Activated CD4-positive, alpha-beta T cell treated with anti-CD3 and anti-CD28 coated beads, Interleukin-2, amount 50 U/mL, for 24 hours (primary cell): ENCODE measurements around the gene ETV7.

Experiments used
- DNase-seq, 2 donors: peaks; one replicate each; pipeline ENCODE4 v3.0.0-alpha.2; 2020; ENCODE audit warnings: low read depth in 1 of 2, low spot score in 1 of 2

ETV7 gene

DNA sequence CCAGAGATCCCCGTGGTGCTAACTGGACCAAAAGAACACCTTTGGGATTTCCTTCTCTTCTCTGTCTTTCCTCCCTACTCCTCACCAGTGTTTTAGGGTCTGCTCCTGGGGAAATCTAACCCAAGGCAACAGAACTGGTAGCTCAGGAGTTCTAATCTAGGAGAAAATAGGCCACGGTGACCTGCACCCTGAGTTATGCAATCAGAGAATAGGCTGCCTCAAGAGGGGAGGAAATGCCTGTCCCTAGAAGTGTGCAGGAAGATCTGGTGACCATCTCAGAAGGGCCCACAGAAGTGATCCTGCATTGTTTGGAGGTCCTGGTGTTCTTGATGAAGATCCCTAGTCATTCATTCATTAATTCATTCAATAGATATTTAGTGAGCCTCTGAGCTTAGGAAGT is 3.4 kb downstream of the ETV7 start:
- DNase-seq = no peak

GRCh38 chr6:36383606-36384005 is 3.9 kb downstream of the ETV7 start:
- no peak for DNase-seq

DNA sequence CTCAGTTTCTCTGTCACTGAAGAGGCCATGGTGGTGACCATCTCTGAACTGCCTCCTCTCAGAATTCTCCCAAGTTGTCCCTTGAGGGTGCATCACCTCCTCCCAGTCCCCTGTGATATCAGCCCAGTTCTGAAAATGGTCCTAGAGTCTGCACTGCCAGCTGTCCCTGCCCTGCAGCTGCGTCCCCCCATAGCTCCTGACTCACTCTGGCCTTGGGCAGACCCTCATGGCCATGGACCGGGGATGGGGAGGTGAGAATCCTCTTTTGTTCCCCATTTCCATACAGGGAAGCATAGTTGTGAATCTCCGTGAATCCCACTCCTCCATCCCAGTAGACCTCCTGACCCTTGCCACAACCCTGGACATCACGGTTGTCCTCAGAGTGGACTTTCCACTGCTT is 4.5 kb downstream of the ETV7 start:
- DNase-seq = no peak

- DNase-seq = no peak
Measured at GRCh38 chr6:36381502-36382389, 5.7 kb downstream of the ETV7 start.

- no peak for DNase-seq
Measured at GRCh38 chr6:36380166-36380565, 7.3 kb downstream of the ETV7 start.

DNA sequence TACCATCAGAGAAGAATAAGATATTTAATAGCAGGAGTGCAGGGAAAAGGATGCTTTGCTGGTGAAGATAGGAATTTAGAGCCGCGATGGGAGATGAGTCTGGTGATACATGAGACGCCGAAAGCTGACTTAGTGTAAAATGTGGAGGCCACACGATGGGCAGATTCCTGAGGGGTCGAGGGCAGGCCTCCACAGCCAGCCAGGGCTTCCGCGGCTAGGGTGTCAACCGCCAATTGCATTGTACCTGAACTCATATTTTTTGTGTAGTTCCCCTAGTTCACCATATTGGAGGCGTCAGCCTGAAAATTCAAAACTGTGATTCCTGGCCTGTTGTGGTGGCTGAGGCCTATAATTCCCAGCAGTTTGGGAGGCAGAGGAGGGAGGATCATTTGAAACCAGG is 8.5 kb downstream of the ETV7 start:
- DNase-seq = no peak

- no peak for DNase-seq
Measured at GRCh38 chr6:36378243-36378920, 9.1 kb downstream of the ETV7 start.

GRCh38 chr6:36377594-36377993 is 9.9 kb downstream of the ETV7 start:
- no peak for DNase-seq

GRCh38 chr6:36376742-36377141 is 10.7 kb downstream of the ETV7 start:
- DNase-seq = no peak

- DNase-seq = no peak
Measured at GRCh38 chr6:36376183-36376582, 11.3 kb downstream of the ETV7 start.

DNA sequence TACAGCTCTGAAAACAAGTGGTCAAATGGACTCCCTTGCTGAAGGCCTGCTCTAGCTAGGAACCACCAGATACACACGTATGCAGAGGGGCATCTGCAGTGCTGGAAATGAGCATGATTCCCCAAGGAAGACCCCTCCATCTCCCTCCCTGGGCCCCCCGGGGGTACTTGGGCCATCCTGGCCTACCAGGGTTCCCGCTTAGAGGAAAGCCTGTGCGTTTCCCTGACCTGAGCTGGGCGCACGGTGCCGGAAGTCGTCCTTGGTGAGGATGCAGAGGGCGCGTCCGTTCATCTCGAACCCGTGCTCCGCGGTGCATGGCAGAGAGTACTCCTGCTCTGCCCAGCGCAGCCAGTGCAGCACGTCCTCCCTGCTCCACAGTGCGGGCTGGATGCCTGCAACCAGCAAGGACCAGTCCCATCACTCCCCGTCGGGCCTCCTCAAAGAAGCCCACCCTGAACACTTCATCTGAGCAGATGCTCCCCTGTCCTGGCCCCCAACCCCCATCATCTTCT is 11.8 kb downstream of the ETV7 start:
- no peak for DNase-seq

DNA sequence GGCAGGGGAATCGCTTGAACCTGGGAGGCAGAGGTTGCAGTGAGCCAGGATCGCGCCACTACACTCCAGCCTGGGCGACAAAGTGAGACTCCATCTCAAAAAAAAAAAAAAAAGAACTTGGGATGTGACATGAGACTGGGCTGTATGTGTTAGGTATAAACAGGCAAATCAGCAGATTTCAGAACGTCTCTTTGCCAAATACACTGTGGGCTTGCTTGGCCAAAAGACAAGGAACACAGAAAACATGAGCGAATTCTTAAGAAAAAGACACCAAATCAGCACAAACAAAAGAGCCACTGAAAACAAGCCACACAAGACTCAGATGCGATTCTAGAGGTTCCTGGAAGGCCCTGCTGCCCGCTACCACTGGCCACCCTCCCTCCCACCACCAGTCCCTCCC is 12.5 kb downstream of the ETV7 start:
- no peak for DNase-seq

DNA sequence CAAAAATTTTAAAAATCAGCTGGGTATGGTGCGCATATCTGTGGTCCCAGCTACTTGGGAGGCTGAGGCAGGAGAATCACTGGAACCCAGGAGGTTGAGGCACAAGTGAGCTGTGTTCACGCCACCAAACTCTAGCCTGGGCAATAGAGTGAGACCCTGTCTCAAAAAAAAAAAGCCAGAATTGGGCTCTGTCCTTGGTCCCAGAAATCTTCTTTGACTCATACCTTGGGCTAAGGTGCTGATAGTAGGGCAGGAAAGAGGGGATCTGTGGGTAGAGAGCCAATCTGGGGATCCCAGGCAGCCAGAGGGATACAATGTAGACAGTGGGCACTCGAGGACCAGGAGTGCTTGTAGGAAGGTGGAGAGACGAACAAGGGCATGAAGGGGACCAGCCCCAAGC is 13.3 kb downstream of the ETV7 start:
- DNase-seq = no peak

DNA sequence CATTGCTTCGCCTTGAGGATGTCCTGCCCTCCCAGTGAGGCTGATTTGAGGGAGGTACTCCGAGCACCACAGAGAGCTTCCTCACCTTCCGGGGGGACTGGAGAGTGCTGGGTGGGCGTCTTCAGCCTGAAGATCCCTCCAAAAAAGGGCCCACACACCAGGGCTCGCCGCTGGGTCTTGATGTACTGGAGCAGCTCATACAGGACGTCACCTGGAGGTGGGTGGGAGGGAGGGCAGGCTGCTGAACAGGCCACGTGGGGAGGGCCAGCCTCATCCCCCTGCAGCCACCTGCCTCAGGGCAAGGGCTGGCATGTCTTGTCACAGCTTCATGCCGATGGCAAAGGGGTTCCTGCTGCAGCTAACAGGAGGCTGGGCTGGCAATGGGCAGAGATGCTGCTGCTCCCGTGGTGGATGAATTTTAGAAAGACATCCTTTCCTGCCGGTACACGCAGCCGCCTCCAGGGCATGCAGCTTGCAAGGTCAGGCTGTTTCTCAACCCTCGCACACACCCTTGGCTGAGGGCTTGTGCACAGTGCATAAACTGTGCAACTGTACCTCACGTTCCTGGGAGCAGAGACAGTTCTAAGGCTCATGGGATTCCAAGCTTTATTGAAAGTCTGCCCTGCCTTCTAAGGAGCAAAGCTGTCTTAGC is 14.0 kb downstream of the ETV7 start:
- no peak for DNase-seq

- DNase-seq = no peak
Measured at GRCh38 chr6:36372088-36372487, 15.4 kb downstream of the ETV7 start.

- no peak for DNase-seq
Measured at GRCh38 chr6:36371211-36371610, 16.3 kb downstream of the ETV7 start.

DNA sequence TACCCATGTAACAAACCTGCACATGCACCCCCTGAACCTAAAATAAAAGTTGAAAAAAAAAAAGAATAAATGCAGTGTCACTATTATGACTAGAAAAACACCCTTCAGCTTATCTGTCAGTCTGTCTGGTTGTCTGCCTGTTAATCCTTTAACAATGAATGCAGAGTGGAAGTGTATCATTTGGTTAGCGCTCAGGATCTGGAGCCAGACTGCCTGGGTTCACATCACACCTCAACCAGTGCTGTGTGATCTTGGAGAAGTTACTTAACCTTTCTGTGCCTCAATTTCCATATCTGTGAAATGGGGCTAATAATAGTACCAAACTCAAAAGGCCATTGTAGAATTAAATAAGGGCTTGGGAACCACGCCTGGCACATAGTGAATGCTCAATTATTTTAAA is 16.8 kb downstream of the ETV7 start:
- DNase-seq = no peak

DNA sequence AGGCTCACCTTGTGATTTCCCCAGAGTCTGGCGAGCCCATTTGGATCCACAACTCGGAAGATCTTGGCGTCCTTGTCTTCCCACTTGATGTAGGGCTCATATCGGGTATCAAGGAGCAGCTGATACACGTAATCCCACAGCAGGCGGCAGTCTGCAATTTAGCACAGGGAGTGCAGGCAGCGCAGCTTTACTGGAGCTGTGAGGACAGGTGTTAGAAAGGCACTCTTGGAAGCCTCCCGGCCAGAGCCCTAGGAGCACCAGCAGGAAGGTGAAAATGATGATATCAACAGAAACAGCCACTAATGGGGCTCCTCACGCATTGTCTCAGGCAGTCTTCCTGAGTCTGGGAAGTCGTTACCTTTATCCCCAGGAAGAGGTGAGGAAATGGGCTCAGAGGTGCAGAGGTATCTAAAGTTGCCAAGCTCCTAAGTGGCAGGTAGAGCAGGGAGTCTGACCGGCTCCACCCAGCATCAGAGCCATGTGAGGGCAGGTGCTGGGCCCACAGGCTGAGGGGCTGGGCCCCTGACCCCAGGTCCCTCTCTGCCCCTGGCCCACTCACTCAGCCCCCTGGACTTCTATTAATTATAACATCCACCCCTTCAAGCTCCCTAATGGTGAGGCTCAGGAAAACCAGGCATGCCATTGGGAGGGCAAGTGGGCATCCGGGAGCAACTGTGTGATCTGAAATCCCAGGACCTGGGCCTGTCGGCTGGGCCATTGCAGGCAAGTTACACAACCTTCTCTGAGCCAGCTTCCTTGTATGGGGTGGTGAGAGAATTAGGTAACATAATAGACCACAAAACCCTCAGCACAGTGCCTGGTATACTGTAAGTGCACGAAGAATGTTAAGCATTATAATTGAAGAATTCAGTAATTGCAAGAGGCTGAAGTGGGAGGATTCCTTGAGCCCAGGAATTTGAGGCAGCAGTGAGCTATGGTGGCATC is 18.3 kb downstream of the ETV7 start:
- DNase-seq = no peak

DNA sequence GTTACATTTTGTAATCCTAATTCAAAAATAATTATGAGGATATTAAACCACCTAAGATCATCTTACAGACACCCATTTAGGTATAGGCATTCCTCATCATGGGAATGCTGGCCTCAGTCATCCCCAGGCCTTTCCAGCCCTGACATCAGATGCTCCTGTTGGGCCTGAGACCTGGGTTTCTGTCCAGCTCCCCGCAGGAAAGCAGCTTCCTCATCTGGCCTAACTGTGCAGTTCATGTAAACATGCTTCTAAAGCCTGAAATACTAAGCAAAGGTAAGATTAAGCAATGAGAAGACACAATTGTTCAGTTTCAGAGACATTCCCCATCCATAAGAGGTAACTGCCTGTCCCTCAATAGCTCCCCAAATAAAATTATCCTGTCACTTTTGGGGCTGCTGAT is 19.0 kb downstream of the ETV7 start:
- DNase-seq = no peak

DNA sequence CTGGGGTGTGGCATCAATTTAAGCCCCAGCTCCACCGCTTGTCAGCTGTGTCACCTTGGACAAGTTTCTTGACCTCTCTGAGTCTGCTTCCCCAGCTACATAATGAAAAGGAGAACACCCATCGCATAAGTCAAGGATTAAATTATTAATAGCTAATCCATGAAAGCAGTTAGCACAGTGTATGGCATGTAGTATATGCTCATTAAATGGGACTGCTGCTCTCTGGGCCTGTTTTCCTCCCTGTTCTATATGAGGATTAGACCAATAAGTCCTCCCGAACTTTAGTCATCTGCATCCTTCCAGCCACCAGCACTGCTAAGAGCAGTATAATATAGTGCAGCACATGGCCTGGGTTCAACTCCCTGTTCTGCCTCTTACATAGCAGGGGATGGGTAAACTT is 19.7 kb downstream of the ETV7 start:
- DNase-seq = no peak
